Glutamatergic neuron (in vitro differentiated cells): ENCODE data around the gene EIF4G1. TPM values are rescaled to one million over a fixed set of nuclear protein-coding genes. Genes with fewer than 3 reads are reported as not detected.

Experiments used
- DNase-seq: peaks from one replicate; pipeline ENCODE4 v3.0.0; 2022
- H3K27ac Mint-ChIP-seq: one replicate; pipeline ENCODE4 v1.8.0; 2020; ENCODE audit warnings: mild to moderate bottlenecking, mixed read lengths, inconsistent platforms; ENCODE audit not compliant: unreplicated experiment
- H3K27me3 Mint-ChIP-seq: one replicate; pipeline ENCODE4 v1.8.0; 2020; ENCODE audit warnings: mild to moderate bottlenecking, moderate library complexity, mixed read lengths, inconsistent platforms; ENCODE audit not compliant: unreplicated experiment
- H3K36me3 Mint-ChIP-seq: one replicate; pipeline ENCODE4 v1.8.0; 2020; ENCODE audit warnings: mild to moderate bottlenecking, mixed read lengths, inconsistent platforms; ENCODE audit not compliant: unreplicated experiment
- H3K4me1 Mint-ChIP-seq: one replicate; pipeline ENCODE4 v1.8.0; 2020; ENCODE audit warnings: mild to moderate bottlenecking, low read depth, mixed read lengths, inconsistent platforms; ENCODE audit not compliant: unreplicated experiment
- H3K4me3 Mint-ChIP-seq: one replicate; pipeline ENCODE4 v1.8.0; 2020; ENCODE audit warnings: mild to moderate bottlenecking, mixed read lengths, inconsistent platforms; ENCODE audit not compliant: unreplicated experiment
- H3K9me3 Mint-ChIP-seq: one replicate; pipeline ENCODE4 v1.8.0; 2020; ENCODE audit warnings: mild to moderate bottlenecking, moderate library complexity, mixed read lengths, inconsistent platforms; ENCODE audit not compliant: unreplicated experiment
- CTCF ChIP-seq: fragments of 200-600 bp; sonication (generic); IDR thresholded peaks from one replicate; pipeline ENCODE4 v1.5.0; 2021; ENCODE audit not compliant: partially characterized antibody, unreplicated experiment
- total RNA-seq: library from RNA; stranded (reverse); fragmentation: NEBNext Ultra II Directional; extraction: Animal tissue kit (Norgen Biotek cat#: 25700); gene quantifications from one replicate; pipeline ENCODE4 v1.2.1, GENCODE V29; 2021; ENCODE audit not compliant: unreplicated experiment

EIF4G1 gene
- total RNA-seq, 1 donor from 2014 or later: 346 TPM

DNA sequence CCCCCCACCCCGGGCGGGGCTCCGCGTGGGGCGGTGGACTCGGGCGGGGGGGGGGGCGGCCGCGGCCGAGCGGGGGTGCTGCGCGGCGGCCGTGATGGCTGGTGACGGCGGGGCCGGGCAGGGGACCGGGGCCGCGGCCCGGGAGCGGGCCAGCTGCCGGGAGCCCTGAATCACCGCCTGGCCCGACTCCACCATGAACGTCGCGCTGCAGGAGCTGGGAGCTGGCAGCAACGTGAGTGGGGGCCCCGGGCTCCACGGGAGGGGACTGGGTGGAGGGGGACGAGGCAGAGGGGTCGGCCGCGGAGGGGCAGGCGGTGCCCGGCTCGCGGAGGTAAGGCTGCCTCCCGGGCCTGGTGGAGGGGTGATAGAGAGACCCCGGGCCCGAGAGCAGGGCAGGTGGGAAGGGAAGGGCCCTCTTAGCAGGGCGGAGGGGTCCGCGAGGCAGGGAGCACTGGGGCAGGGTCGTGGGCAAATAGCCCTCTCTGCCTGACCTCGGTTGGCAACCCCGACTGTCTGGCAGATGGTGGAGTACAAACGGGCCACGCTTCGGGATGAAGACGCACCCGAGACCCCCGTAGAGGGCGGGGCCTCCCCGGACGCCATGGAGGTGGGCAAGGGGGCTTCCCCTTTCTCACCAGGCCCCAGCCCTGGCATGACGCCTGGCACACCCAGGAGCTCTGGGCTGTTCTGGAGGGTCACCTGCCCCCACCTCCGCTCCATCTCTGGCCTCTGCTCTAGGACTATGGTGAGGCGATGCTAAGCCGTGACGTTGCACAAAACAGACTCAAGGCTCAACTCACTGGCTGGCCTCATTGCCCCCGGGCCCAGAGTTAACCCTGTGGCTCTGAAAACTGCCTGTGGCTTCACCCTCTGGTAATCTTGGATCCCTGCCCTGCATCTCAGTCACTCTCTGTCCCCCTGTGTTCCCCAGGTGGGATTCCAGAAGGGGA, 38.2 kb upstream of the EIF4G1 start, which contains the start of gene ECE2:
ECE2 (plus strand) TSS at position 62 of the 950 bp plus-strand sequence; CDS start at position 194, 132 bp downstream.
- Mint-ChIP-seq H3K27me3 (peaks cover 22% of the 10 kb centered on the region), H3K27ac (peak within 1 kb of the TSS; percentile 34)
- no peak for DNase-seq

GRCh38 chr3:184277366-184277765, 37.0 kb upstream of the EIF4G1 start:
- Mint-ChIP-seq H3K36me3 (peaks cover 8% of the 10 kb centered on the region), H3K27me3 (peaks cover 23% of the 10 kb centered on the region), H3K9me3 (peaks cover 13% of the 10 kb centered on the region), H3K4me1 (peaks cover 7% of the 10 kb centered on the region), H3K4me3 (no peak overlapping the region), H3K27ac (no peak overlapping the region)
- no peak for TF ChIP-seq CTCF
- DNase-seq: no peak

More for the DNA sequence above, 38.2 kb upstream of the EIF4G1 start, which contains the start of gene ECE2:
- peaks cover 9% of the 10 kb centered on the region for H3K9me3 Mint-ChIP-seq
- H3K4me1 Mint-ChIP-seq: peaks cover 7% of the 10 kb centered on the region
- H3K4me3 Mint-ChIP-seq: peak within 1 kb of the TSS; percentile 64
- peaks cover 4% of the 10 kb centered on the region for H3K36me3 Mint-ChIP-seq
- TF ChIP-seq CTCF: no peak

DNA sequence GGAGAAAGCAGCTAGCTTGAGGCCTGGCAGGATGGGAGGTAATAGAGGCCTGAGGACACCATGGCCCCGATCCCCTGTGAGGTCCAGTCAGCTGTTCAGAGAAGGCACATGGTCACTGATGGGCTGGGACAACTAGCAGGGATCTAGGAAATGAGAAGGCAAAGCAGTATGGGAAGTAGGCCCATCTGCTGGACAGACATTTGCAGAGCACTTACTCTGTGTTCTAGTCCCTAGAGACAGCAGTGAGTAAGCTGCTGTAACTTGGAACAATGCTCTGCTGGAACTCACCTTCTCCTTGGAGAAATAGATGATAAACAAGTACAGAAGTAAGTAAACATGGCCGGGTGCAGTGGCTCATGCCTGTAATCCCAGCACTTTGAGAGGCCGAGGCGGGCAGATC, 31.5 kb upstream of the EIF4G1 start:
- H3K27ac Mint-ChIP-seq: peak overlapping the region; percentile 48

DNA sequence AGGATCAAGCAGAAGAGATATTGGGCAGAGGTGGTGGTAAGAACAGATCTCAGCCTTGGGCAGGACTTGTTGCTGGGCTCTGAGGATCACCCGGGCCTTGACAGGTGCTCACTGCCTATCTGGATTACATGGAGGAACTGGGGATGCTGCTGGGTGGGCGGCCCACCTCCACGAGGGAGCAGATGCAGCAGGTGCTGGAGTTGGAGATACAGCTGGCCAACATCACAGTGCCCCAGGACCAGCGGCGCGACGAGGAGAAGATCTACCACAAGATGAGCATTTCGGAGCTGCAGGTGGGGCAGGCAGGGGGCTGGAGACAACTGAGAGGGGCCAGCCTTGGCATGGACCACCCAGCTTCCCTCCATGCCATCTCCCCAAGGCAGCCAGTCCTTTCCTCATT, 30.7 kb upstream of the EIF4G1 start:
- H3K27ac Mint-ChIP-seq: no peak overlapping the region
- H3K9me3 Mint-ChIP-seq: peaks cover 14% of the 10 kb centered on the region
- TF ChIP-seq CTCF: no peak
- DNase-seq: no peak
- H3K36me3 Mint-ChIP-seq: peaks cover 10% of the 10 kb centered on the region
- H3K27me3 Mint-ChIP-seq: peaks cover 11% of the 10 kb centered on the region
- peaks cover 5% of the 10 kb centered on the region for H3K4me1 Mint-ChIP-seq
- H3K4me3 Mint-ChIP-seq: peak overlapping the region; percentile 20

More for the DNA sequence above, 31.5 kb upstream of the EIF4G1 start:
- Mint-ChIP-seq H3K36me3 (peaks cover 10% of the 10 kb centered on the region), H3K27me3 (peaks cover 11% of the 10 kb centered on the region), H3K9me3 (peaks cover 14% of the 10 kb centered on the region), H3K4me1 (peaks cover 5% of the 10 kb centered on the region), H3K4me3 (no peak overlapping the region)
- DNase-seq: no peak
- no peak for TF ChIP-seq CTCF

DNA sequence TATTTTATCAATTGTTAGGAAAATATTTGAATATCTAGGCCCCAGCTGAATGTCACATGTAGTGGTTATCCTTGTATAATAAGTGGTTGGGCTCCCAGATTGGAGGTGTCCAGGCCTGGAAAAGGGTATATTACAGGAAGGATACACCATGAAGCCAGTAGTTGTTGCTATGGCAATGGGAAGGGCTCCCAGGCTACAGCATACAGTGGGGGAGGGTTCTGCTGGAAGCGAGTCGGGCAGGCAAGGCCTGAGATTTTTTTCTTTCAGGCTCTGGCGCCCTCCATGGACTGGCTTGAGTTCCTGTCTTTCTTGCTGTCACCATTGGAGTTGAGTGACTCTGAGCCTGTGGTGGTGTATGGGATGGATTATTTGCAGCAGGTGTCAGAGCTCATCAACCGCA, 29.7 kb upstream of the EIF4G1 start:
- peaks cover 10% of the 10 kb centered on the region for H3K36me3 Mint-ChIP-seq
- TF ChIP-seq CTCF: no peak
- DNase-seq: peak; percentile 78
- peaks cover 5% of the 10 kb centered on the region for H3K4me1 Mint-ChIP-seq
- H3K4me3 Mint-ChIP-seq: no peak overlapping the region
- no peak overlapping the region for H3K27ac Mint-ChIP-seq
- peaks cover 12% of the 10 kb centered on the region for H3K9me3 Mint-ChIP-seq
- peaks cover 10% of the 10 kb centered on the region for H3K27me3 Mint-ChIP-seq
